Measurements from ENCODE around the gene SH2D4B.

SH2D4B gene

GRCh38 chr10:80633910-80634309 is 96.2 kb downstream of the SH2D4B start:
- H3K4me3 ChIP-seq (replicated peaks; ENCODE audit: insufficient read depth, low read length): no peak overlapping the region
- DNase-seq (ENCODE audit: low read depth in 1 of 2, low spot score in 1 of 2): no peak
- TF ChIP-seq SPI1 (IDR thresholded peaks at IDR 0.05; ENCODE audit: borderline replicate concordance, low read depth): no peak

GRCh38 chr10:80642661-80643060 is 105.0 kb downstream of the SH2D4B start:
- DNase-seq (ENCODE audit: low read depth in 1 of 2, low spot score in 1 of 2): no peak

More at GRCh38 chr10:80633910-80634309, 96.2 kb downstream of the SH2D4B start:
- H3K27ac ChIP-seq (replicated peaks): no peak overlapping the region
- no peaks in the 10 kb centered on the region for H3K27me3 ChIP-seq (ENCODE audit: insufficient read depth, poor library complexity, severe bottlenecking)

GRCh38 chr10:80646366-80646765 is 108.7 kb downstream of the SH2D4B start:
- Histone ChIP-seq H3K27ac (replicated peaks) (no peak overlapping the region), H3K27me3 (ENCODE audit: insufficient read depth, poor library complexity, severe bottlenecking) (peaks cover 2% of the 10 kb centered on the region), H3K4me3 (replicated peaks; ENCODE audit: insufficient read depth, low read length) (no peak overlapping the region)
- no peak for TF ChIP-seq POLR2AphosphoS5 (IDR thresholded peaks at IDR 0.05; ENCODE audit: low read depth)
- TF ChIP-seq SPI1 (IDR thresholded peaks at IDR 0.05; ENCODE audit: borderline replicate concordance, low read depth): no peak
- no peak for TF ChIP-seq CTCF (IDR thresholded peaks at IDR 0.05; ENCODE audit: insufficient read depth, low read length)
- TF ChIP-seq GABPA (IDR thresholded peaks at IDR 0.05; ENCODE audit: low read depth): no peak
- TF ChIP-seq REST (IDR thresholded peaks at IDR 0.05; ENCODE audit: insufficient replicate concordance, low read depth): no peak
- no peak for DNase-seq (ENCODE audit: low read depth in 1 of 2, low spot score in 1 of 2)

More at GRCh38 chr10:80642661-80643060, 105.0 kb downstream of the SH2D4B start:
- Histone ChIP-seq H3K27me3 (ENCODE audit: insufficient read depth, poor library complexity, severe bottlenecking) (peaks cover 2% of the 10 kb centered on the region), H3K4me3 (replicated peaks; ENCODE audit: insufficient read depth, low read length) (no peak overlapping the region), H3K27ac (replicated peaks) (no peak overlapping the region)
- TF ChIP-seq CTCF (IDR thresholded peaks at IDR 0.05; ENCODE audit: insufficient read depth, low read length): no peak
- TF ChIP-seq GABPA (IDR thresholded peaks at IDR 0.05; ENCODE audit: low read depth): no peak
- TF ChIP-seq REST (IDR thresholded peaks at IDR 0.05; ENCODE audit: insufficient replicate concordance, low read depth): no peak
- TF ChIP-seq POLR2AphosphoS5 (IDR thresholded peaks at IDR 0.05; ENCODE audit: low read depth): no peak
- TF ChIP-seq SPI1 (IDR thresholded peaks at IDR 0.05; ENCODE audit: borderline replicate concordance, low read depth): no peak

GRCh38 chr10:80647173-80647833 is 109.6 kb downstream of the SH2D4B start:
- Histone ChIP-seq H3K27me3 (ENCODE audit: insufficient read depth, poor library complexity, severe bottlenecking) (peaks cover 2% of the 10 kb centered on the region), H3K4me3 (replicated peaks; ENCODE audit: insufficient read depth, low read length) (no peak overlapping the region), H3K27ac (replicated peaks) (no peak overlapping the region)
- TF ChIP-seq SPI1 (IDR thresholded peaks at IDR 0.05; ENCODE audit: borderline replicate concordance, low read depth) (no peak), GABPA (IDR thresholded peaks at IDR 0.05; ENCODE audit: low read depth) (no peak), CTCF (IDR thresholded peaks at IDR 0.05; ENCODE audit: insufficient read depth, low read length) (no peak), POLR2AphosphoS5 (IDR thresholded peaks at IDR 0.05; ENCODE audit: low read depth) (no peak), REST (IDR thresholded peaks at IDR 0.05; ENCODE audit: insufficient replicate concordance, low read depth) (no peak)
- no peak for DNase-seq (ENCODE audit: low read depth in 1 of 2, low spot score in 1 of 2)

Measured in HL-60 (cell line).